ENCODE results near the gene TARDBP.

DNA sequence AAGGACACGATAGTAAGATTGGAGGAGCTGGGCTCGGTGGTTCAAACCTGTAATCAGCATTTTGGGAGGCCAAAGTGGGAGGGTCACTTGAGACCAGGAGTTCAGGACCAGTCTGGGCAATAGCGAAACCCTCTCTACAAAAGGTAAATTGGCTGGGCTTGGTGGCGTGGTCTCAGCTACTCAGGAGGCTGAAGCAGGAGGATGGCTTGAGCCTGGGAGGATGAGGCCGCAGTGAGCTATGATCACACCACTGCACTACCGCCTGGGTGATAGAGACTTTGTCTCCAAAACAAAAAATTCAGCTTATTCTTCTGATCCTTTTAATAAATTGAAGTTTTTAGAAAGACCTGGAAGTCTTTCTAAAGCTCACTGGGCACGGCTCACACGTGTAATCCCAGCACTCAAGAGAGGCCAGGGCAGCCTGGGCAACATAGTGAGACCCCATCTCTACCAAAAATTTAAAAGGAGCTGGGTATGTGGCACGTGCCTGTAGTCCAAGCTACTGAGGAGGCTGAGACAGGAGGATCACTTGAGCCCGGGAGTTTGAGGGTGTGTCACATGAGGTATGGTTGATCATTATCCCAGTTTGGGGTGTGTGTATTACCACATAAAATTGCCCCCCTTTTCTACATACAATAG lies 19.3 kb downstream of the TARDBP start:
- TF ChIP-seq RARB (CRISPR knock-in tag; IDR thresholded peaks at IDR 0.05) (no peak), ZFP30 (CRISPR knock-in tag; IDR thresholded peaks at IDR 0.05) (no peak), PPARA (CRISPR knock-in tag; IDR thresholded peaks at IDR 0.05; ENCODE audit: borderline replicate concordance) (no peak), TOX (CRISPR knock-in tag; IDR thresholded peaks at IDR 0.05; ENCODE audit: borderline replicate concordance) (no peak)
- TF ChIP-seq, protein P1, sequence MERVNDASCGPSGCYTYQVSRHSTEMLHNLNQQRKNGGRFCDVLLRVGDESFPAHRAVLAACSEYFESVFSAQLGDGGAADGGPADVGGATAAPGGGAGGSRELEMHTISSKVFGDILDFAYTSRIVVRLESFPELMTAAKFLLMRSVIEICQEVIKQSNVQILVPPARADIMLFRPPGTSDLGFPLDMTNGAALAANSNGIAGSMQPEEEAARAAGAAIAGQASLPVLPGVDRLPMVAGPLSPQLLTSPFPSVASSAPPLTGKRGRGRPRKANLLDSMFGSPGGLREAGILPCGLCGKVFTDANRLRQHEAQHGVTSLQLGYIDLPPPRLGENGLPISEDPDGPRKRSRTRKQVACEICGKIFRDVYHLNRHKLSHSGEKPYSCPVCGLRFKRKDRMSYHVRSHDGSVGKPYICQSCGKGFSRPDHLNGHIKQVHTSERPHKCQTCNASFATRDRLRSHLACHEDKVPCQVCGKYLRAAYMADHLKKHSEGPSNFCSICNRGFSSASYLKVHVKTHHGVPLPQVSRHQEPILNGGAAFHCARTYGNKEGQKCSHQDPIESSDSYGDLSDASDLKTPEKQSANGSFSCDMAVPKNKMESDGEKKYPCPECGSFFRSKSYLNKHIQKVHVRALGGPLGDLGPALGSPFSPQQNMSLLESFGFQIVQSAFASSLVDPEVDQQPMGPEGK (CRISPR knock-in tag; IDR thresholded peaks at IDR 0.05; ENCODE audit: borderline replicate concordance): no peak
- TF ChIP-seq, protein P2, sequence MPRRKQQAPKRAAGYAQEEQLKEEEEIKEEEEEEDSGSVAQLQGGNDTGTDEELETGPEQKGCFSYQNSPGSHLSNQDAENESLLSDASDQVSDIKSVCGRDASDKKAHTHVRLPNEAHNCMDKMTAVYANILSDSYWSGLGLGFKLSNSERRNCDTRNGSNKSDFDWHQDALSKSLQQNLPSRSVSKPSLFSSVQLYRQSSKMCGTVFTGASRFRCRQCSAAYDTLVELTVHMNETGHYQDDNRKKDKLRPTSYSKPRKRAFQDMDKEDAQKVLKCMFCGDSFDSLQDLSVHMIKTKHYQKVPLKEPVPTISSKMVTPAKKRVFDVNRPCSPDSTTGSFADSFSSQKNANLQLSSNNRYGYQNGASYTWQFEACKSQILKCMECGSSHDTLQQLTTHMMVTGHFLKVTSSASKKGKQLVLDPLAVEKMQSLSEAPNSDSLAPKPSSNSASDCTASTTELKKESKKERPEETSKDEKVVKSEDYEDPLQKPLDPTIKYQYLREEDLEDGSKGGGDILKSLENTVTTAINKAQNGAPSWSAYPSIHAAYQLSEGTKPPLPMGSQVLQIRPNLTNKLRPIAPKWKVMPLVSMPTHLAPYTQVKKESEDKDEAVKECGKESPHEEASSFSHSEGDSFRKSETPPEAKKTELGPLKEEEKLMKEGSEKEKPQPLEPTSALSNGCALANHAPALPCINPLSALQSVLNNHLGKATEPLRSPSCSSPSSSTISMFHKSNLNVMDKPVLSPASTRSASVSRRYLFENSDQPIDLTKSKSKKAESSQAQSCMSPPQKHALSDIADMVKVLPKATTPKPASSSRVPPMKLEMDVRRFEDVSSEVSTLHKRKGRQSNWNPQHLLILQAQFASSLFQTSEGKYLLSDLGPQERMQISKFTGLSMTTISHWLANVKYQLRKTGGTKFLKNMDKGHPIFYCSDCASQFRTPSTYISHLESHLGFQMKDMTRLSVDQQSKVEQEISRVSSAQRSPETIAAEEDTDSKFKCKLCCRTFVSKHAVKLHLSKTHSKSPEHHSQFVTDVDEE (CRISPR knock-in tag; IDR thresholded peaks at IDR 0.05): no peak
